Sigmoid colon (tissue), 4 donors: ENCODE measurements around the gene MUL1.

Experiments used
- CTCF ChIP-seq, 4 experiments: fragments of 450-650 bp in 3 of 4; fragments of 200-600 bp in 1 of 4; IDR thresholded peaks; one replicate each; pipeline ENCODE4 v1.5.1; 2016 to 2019; ENCODE audit warnings: antibody characterized with exemption in 4 of 4, mild to moderate bottlenecking in 3 of 4, moderate library complexity in 2 of 4
- EP300 ChIP-seq, 4 donors: sonication (generic); formaldehyde crosslinking; IDR thresholded peaks; one replicate each; pipeline ENCODE4 v1.6.1; 2017; ENCODE audit warnings: antibody characterized with exemption in 4 of 4
- POLR2A ChIP-seq, 2 donors: fragments of 450-650 bp; IDR thresholded peaks; one replicate each; pipeline ENCODE4 v1.6.1; 2016; ENCODE audit warnings: antibody characterized with exemption in 2 of 2, mild to moderate bottlenecking in 2 of 2, moderate library complexity in 2 of 2
- POLR2AphosphoS5 ChIP-seq, 4 donors: sonication (generic); formaldehyde crosslinking; IDR thresholded peaks; one replicate each; pipeline ENCODE4 v1.6.1; 2017; ENCODE audit warnings: antibody characterized with exemption in 4 of 4

- TF ChIP-seq CTCF (IDR thresholded peaks at IDR 0.05) (no peak), EP300 (IDR thresholded peaks at IDR 0.05) (no peak), POLR2AphosphoS5 (IDR thresholded peaks at IDR 0.05) (no peak), POLR2A (IDR thresholded peaks at IDR 0.05) (no peak)
Observed at GRCh38 chr1:20458717-20459116, 49.2 kb downstream of the MUL1 start.
